GM18507 (cell line): Measurements from ENCODE around the gene SSBP2.
A peak's percentile ranks its signal among the peaks of the same experiment; 100 is the strongest.

ENCODE experiments used
- DNase-seq: peaks from one replicate; pipeline ENCODE4 v3.0.0; 2011; ENCODE audit warnings: low read depth; ENCODE audit not compliant: insufficient read length; ENCODE audit errors: extremely low spot score
- FAIRE-seq: peaks from 2 replicates; lab custom pipeline; 2011; peaks lifted over from hg19 to GRCh38; lab: Jason Lieb, UNC

The SSBP2 gene

GRCh38 chr5:81751009-81751835 lies at the start of gene SSBP2:
Gene SSBP2 (minus strand): TSS chr5:81751097. CDS start chr5:81751042, 55 bp downstream.
- FAIRE-seq (peak; percentile 96), DNase-seq (peak; percentile 87)

GRCh38 chr5:81795666-81796065 lies 44.8 kb upstream of the SSBP2 start:
- no peak for FAIRE-seq

GRCh38 chr5:81794226-81794625 lies 43.3 kb upstream of the SSBP2 start:
- FAIRE-seq (no peak), DNase-seq (no peak)

More at GRCh38 chr5:81795666-81796065, 44.8 kb upstream of the SSBP2 start:
- no peak for DNase-seq

- FAIRE-seq: no peak
Measured at GRCh38 chr5:81790336-81790735, 39.4 kb upstream of the SSBP2 start.

GRCh38 chr5:81789033-81789432 lies 38.1 kb upstream of the SSBP2 start:
- FAIRE-seq (no peak), DNase-seq (no peak)

More at GRCh38 chr5:81790336-81790735, 39.4 kb upstream of the SSBP2 start:
- no peak for DNase-seq

GRCh38 chr5:81788329-81788728 lies 37.4 kb upstream of the SSBP2 start:
- DNase-seq (no peak), FAIRE-seq (no peak)

DNA sequence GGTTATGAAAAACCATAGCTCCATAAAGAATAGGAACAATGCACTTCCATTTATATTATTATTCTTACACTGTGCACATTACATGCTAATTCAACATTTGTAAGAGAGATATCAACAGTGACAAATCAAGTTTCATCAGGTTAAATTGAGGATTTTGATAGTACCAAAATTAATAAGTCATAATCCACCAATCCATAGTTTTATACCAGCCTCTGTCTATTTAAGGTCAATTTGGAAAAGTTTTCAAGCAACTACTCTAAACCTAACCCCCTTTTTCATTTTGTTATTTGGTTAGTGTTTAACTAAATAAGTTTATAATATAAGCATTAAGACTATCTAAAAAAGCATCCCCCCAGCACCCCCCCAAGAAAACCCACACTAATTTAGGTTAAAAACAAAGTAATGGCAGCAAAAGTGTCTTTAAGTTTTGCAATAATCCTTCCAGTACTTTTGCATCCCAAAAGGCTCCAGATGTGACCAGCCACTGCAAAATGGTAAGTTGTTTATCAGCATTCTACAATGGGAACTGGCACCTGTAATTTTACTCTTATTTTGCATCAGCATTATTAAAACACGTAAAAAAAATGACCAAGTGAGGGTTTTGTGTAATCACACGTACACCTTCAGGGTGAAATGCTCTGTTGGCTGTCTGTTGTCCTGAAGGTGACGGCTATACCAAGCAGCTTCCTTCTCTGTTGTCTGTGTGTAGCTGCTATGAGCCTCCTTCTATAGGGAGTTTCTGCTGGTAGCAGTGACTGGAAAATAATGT lies 36.8 kb upstream of the SSBP2 start:
- no peak for FAIRE-seq
- DNase-seq: no peak

DNA sequence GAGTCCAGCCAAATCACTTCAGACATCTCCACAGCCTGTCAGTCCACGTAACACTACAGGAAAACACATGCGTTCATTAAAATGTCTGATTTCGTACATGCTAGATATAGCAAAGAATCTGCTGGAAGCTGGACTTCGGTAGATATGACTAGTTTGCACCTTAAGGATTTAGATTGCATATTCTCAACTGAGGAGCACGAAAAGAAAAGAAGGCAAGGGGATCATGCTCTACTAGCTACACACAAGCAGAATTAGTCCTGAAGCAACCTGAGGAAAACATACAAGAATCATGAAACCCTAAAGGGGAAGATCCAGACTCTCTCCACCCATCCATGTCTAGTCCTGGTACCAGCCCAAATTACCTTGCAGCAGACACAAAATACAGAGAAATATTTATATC lies 36.1 kb upstream of the SSBP2 start:
- FAIRE-seq: no peak

GRCh38 chr5:81786496-81786895 lies 35.6 kb upstream of the SSBP2 start:
- FAIRE-seq (no peak), DNase-seq (no peak)

More for the DNA sequence above, 36.1 kb upstream of the SSBP2 start:
- DNase-seq: no peak

- DNase-seq: no peak
- no peak for FAIRE-seq
Measured at GRCh38 chr5:81785322-81785721, 34.4 kb upstream of the SSBP2 start.

DNA sequence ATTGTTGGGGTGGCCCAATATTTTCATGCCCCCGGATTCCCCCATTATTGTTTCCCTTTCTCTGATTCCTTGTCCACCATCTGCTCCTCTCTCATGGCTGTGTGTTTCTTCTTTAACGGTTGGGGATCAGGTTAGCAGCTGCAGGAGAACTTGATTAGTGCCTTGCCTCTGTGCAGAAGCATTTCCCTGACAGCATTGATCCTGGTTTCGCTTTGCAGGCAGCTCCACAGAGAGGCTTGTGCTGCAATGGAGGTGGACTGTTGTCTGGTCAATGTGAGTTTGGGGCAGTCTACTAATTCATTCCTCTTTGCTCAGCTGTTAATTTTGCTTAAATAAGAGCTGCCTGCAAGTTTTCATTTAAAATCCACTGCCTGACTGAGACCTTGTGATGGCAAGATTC lies 32.5 kb upstream of the SSBP2 start:
- no peak for FAIRE-seq
- no peak for DNase-seq

DNA sequence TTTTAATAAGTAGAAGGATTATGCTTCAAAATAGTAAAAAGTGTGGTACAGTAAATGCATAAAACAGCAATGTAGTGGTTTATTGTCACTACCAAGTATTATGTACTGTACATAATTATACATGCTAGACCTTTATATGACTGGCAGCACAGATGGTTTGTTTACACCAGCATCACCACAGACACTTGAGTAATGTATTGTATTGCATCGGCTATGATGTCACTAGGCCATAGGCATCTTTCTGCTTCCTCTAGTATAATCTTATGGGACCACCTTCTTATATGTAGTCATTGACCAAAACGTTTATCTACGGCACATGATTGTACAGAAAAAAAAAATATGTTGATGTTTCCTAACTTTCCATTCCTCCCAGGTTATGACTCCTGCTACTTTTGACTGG lies 31.9 kb upstream of the SSBP2 start:
- FAIRE-seq (no peak), DNase-seq (no peak)

GRCh38 chr5:81779916-81780266 lies 29.0 kb upstream of the SSBP2 start:
- no peak for DNase-seq
- FAIRE-seq: peak; percentile 9

- no peak for DNase-seq
- FAIRE-seq: peak; percentile 60
Measured at GRCh38 chr5:81779125-81779915, 28.4 kb upstream of the SSBP2 start.

DNA sequence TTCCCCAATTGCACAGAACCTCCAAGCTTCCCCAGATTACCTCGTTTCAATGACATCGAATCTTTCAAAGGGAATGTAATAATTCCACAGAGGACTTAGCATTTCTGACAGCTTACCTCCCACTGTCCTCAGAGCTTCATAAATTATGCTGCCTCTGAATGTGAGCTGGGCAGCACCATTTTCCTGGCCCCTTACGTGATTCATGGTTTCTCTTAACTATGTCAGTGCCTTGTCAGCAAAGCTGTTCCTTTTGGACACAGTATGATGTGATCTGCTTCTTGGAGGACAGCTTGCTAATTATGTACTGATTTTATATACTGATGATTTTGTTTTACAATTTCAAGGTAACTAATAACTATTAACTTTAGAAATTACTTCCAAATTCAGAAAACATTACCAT lies 27.7 kb upstream of the SSBP2 start:
- DNase-seq: no peak
- no peak for FAIRE-seq

GRCh38 chr5:81776258-81776657 lies 25.4 kb upstream of the SSBP2 start:
- DNase-seq: no peak
- no peak for FAIRE-seq

DNA sequence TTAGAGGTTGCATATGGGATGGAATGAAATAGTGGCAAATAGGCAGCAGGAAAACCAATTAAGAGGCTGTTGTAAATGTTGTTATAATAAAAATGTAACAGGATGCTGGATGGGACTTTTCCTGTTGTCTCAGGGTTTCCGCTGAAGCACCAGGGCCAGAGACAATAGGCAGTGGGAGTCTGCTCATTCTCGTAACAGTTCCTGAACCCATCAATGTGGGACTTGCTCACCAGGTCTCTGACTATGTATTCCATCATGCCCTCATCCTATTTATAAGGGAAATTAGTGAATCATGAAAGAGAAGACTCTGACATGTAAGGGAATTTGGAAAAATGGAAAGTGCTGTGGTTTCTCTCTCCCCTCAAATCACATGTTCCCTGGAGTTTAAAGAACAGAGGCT lies 23.5 kb upstream of the SSBP2 start:
- DNase-seq (no peak), FAIRE-seq (no peak)

DNA sequence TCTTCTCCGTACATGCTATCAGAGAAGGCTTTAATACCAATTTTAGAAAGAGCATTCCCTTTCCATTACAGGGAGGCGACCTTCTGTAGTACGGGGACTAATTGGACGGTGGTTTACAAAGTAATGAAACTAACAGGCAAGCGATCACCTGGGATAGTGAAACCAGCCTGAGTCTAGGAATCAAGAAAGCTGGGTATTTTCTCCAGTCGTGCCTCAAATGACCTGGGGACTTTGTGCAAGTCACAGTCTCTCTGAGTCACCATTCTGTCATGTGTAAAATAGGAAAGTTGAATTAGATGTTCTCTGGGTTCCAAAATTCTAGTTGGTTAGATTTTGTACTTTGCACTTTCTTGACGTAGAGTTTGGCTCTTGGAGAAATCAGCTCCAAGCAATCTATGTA lies 22.7 kb upstream of the SSBP2 start:
- no peak for FAIRE-seq
- no peak for DNase-seq

- DNase-seq: no peak
- FAIRE-seq: no peak
Measured at GRCh38 chr5:81773161-81773560, 22.3 kb upstream of the SSBP2 start.

GRCh38 chr5:81772488-81772887 lies 21.6 kb upstream of the SSBP2 start:
- no peak for FAIRE-seq

More at GRCh38 chr5:81772488-81772887, 21.6 kb upstream of the SSBP2 start:
- no peak for DNase-seq
